Endothelial cell of umbilical vein (primary cell): ENCODE results near the gene SPPL2C. TPM values are rescaled to one million over a fixed set of nuclear protein-coding genes. Genes with fewer than 3 reads are reported as not detected.

ENCODE experiments used
- BruUV-seq: library from RNA; stranded (reverse); fragments of 400-500 nt; replicated peaks from 2 replicates; lab custom pipeline; 2021; lab: Mats Ljungman, UMichigan
- CTCF ChIA-PET: fragments of 300-600, 350-600 bp; sonication (Branson Sonifier 250); formaldehyde crosslinking; loops from one replicate; lab custom pipeline; 2021; ENCODE audit warnings: antibody characterized with exemption, inconsistent platforms; lab: Charles Lee
- POLR2A ChIA-PET: fragments of 300-600, 350-600 bp; sonication (Branson Sonifier 250); formaldehyde crosslinking; loops from one replicate; lab custom pipeline; 2021; ENCODE audit warnings: antibody characterized with exemption, inconsistent platforms; lab: Charles Lee
- DNase-seq: peaks from one replicate; pipeline ENCODE4 v3.0.0-alpha.2; 2011; ENCODE audit warnings: low read depth, low spot score
- FAIRE-seq: peaks from 2 replicates; lab custom pipeline; 2011; peaks lifted over from hg19 to GRCh38; lab: Jason Lieb, UNC
- H2AFZ ChIP-seq: 2 replicates; pipeline ENCODE4 v1.6.0; 2012; ENCODE audit warnings: low read depth, low read length, control low read depth, inconsistent platforms
- H3K27ac ChIP-seq: 2 replicates; pipeline ENCODE4 v1.5.1; 2011; ENCODE audit warnings: low read depth, mild to moderate bottlenecking, control low read depth, low read length, moderate library complexity; ENCODE audit not compliant: insufficient read depth
- H3K27me3 ChIP-seq, 2 experiments: 2 replicates each; pipeline versions ENCODE4 v1.6.0 to v1.6.1; 2011; ENCODE audit warnings: low read length in 2 of 2, mixed read lengths in 1 of 2; ENCODE audit not compliant: control insufficient read depth in 2 of 2, insufficient read depth in 2 of 2
- H3K36me3 ChIP-seq, 2 experiments: 2 replicates in 1 of 2; 3 replicates in 1 of 2; pipeline ENCODE4 v1.5.1; 2011; ENCODE audit warnings: low read length in 2 of 2, mild to moderate bottlenecking in 1 of 2, moderate library complexity in 1 of 2; ENCODE audit not compliant: control insufficient read depth in 2 of 2, insufficient read depth in 2 of 2; ENCODE audit errors: extremely low read depth in 1 of 2
- H3K4me1 ChIP-seq: 3 replicates; pipeline ENCODE4 v1.5.1; 2011; ENCODE audit warnings: mild to moderate bottlenecking, low read length; ENCODE audit not compliant: control insufficient read depth, insufficient read depth; ENCODE audit errors: extremely low read depth
- H3K4me2 ChIP-seq: 2 replicates; pipeline ENCODE4 v1.6.1; 2011; ENCODE audit warnings: low read length, control low read depth, mixed read lengths; ENCODE audit not compliant: insufficient read depth
- H3K4me3 ChIP-seq, 3 experiments: fragments of 200-600 bp in 1 of 3; sonication (generic), shearing (Covaris generic) in 1 of 3; replicated peaks in 1 of 3; 2 replicates each; pipeline ENCODE4 v1.5.1; 2011 to 2016; ENCODE audit warnings: control low read depth in 3 of 3, low read length in 3 of 3, mild to moderate bottlenecking in 2 of 3, inconsistent platforms in 1 of 3, low read depth in 1 of 3, moderate library complexity in 1 of 3; ENCODE audit not compliant: insufficient read depth in 1 of 3
- H3K79me2 ChIP-seq: 2 replicates; pipeline ENCODE4 v1.6.0; 2012; ENCODE audit warnings: low read length, inconsistent platforms; ENCODE audit not compliant: control insufficient read depth, insufficient read depth
- H3K9ac ChIP-seq: replicated peaks from 2 replicates; pipeline ENCODE3; 2011; ENCODE audit warnings: low read length, control low read depth; ENCODE audit not compliant: insufficient read depth; ENCODE audit errors: extremely low read depth
- H3K9me1 ChIP-seq: replicated peaks from 3 replicates; pipeline ENCODE4 v1.6.0; 2011; ENCODE audit warnings: mild to moderate bottlenecking, low read length; ENCODE audit not compliant: control insufficient read depth, insufficient read depth; ENCODE audit errors: extremely low read depth
- H3K9me3 ChIP-seq: replicated peaks from 2 replicates; pipeline ENCODE4 v1.5.1; 2012; ENCODE audit warnings: low read length, inconsistent platforms; ENCODE audit not compliant: control insufficient read depth, insufficient read depth
- H4K20me1 ChIP-seq: replicated peaks from 2 replicates; pipeline ENCODE3; 2011; ENCODE audit warnings: mild to moderate bottlenecking, low read length; ENCODE audit not compliant: control insufficient read depth, insufficient read depth; ENCODE audit errors: extremely low read depth
- CTCF ChIP-seq, 2 donors: IDR thresholded peaks; 1 replicate in 1 of 2; 2 replicates in 1 of 2; pipeline ENCODE4 v1.5.1; 2011; ENCODE audit warnings: low read length in 2 of 2, mild to moderate bottlenecking in 2 of 2, moderate library complexity in 2 of 2, control low read depth in 1 of 2, inconsistent platforms in 1 of 2, low read depth in 1 of 2; ENCODE audit not compliant: insufficient read depth in 1 of 2; ENCODE audit errors: extremely low read depth in 1 of 2
- EZH2 ChIP-seq: IDR thresholded peaks from 2 replicates; pipeline ENCODE4 v1.6.1; 2012; ENCODE audit warnings: borderline replicate concordance, low read depth, mild to moderate bottlenecking, moderate library complexity, low read length, inconsistent platforms; ENCODE audit not compliant: severe bottlenecking
- FOS ChIP-seq: IDR thresholded peaks from 2 replicates; pipeline ENCODE4 v1.6.1; 2011; ENCODE audit warnings: mild to moderate bottlenecking, low read length, moderate library complexity, borderline replicate concordance; ENCODE audit not compliant: insufficient read depth
- GATA2 ChIP-seq: IDR thresholded peaks from 2 replicates; pipeline ENCODE4 v1.7.0; 2011; ENCODE audit warnings: low read depth, mild to moderate bottlenecking, moderate library complexity, mixed read lengths, low read length; ENCODE audit not compliant: insufficient read length, insufficient read depth
- JUN ChIP-seq: IDR thresholded peaks from 2 replicates; pipeline ENCODE4 v1.6.1; 2011; ENCODE audit warnings: borderline replicate concordance, low read depth; ENCODE audit not compliant: insufficient read length, insufficient read depth
- MYC ChIP-seq: IDR thresholded peaks from one replicate; pipeline ENCODE4 v1.6.1; 2011; ENCODE audit warnings: mild to moderate bottlenecking, low read depth, low read length
- POLR2A ChIP-seq: IDR thresholded peaks from 2 replicates; pipeline ENCODE4 v1.6.1; 2012; ENCODE audit warnings: low read depth, mild to moderate bottlenecking, control low read depth, low read length
- POLR2AphosphoS5 ChIP-seq: IDR thresholded peaks from 2 replicates; pipeline ENCODE4 v1.6.1; 2012; ENCODE audit warnings: low read depth, mild to moderate bottlenecking, control low read depth, low read length, moderate library complexity; ENCODE audit not compliant: insufficient read depth
- dilution Hi-C: fragments of 300-500 bp; cut with MboI; formaldehyde crosslinking; loops from one replicate; pipeline ENCODE4 v1.15.0; 2019; ENCODE audit warnings: low sequenced_read_pairs; ENCODE audit not compliant: extremely low pct_ligation_motif_present
- intact Hi-C: fragments of 100-400 bp; cut with micrococcal nuclease; formaldehyde crosslinking; loops from one replicate; pipeline ENCODE4 v1.10.0; 2022
- polyA plus RNA-seq, 4 experiments: library from polyadenylated mRNA; depleted of rRNA in 3 of 4; stranded (reverse) in 3 of 4; unstranded in 1 of 4; fragments of >200 nt; gene quantifications; 2 replicates each; pipeline versions ENCODE4 v1.2.1 to v1.2.3, GENCODE V29; 2011 to 2012; ENCODE audit warnings: missing spikeins in 1 of 4
- total RNA-seq: library from RNA; stranded (reverse); gene quantifications from 2 replicates; pipeline ENCODE4 v1.2.3, GENCODE V29; 2021
- TF ChIP-seq, protein P1 (sequence below): IDR thresholded peaks from 2 replicates; pipeline ENCODE4 v1.6.1; 2011; ENCODE audit not compliant: insufficient read depth, insufficient read length

The SPPL2C gene
- total and polyA plus RNA-seq, 2 donors (not counting 3 experiments of a cell fraction or from before 2014, with no cell fraction given): not detected

- dilution Hi-C loops: no loop called here
- no peak overlapping the region for H3K9ac ChIP-seq
- TF ChIP-seq JUN: no peak
- no peak for TF ChIP-seq EZH2
- TF ChIP-seq GATA2: no peak
- no peak for TF ChIP-seq POLR2AphosphoS5
- no peak for TF ChIP-seq MYC
- no peak for TF ChIP-seq POLR2A
- TF ChIP-seq FOS: no peak
- H3K27me3 ChIP-seq: no peaks in the 10 kb centered on the region
- H4K20me1 ChIP-seq: no peaks in the 10 kb centered on the region
- no peaks in the 10 kb centered on the region for H3K9me3 ChIP-seq
- H3K4me3 ChIP-seq: no peak overlapping the region
- H3K27ac ChIP-seq: no peak overlapping the region
- no peak overlapping the region for H2AFZ ChIP-seq
- H3K36me3 ChIP-seq: no peaks in the 10 kb centered on the region
- ChIA-PET POLR2A (no interaction called here), CTCF (interaction anchor here (0.9 to 1.5 kb wide), 3 partner anchors 7 to 203 kb away, joined by 3 read pairs; no protein-coding TSS in a partner anchor)
- no TSS peak for BruUV-seq
- no peaks in the 10 kb centered on the region for H3K9me1 ChIP-seq
- no peak for FAIRE-seq
- no peaks in the 10 kb centered on the region for H3K79me2 ChIP-seq
- no peak for DNase-seq
- intact Hi-C loops: no loop called here
- no peaks in the 10 kb centered on the region for H3K4me1 ChIP-seq
- no peak overlapping the region for H3K4me2 ChIP-seq
Observed at GRCh38 chr17:45843722-45844121, 959 bp upstream of the SPPL2C start.

GRCh38 chr17:45845376-45846185 lies 900 bp downstream of the SPPL2C start:
- Histone ChIP-seq H3K27me3 (no peaks in the 10 kb centered on the region), H3K4me1 (no peaks in the 10 kb centered on the region), H2AFZ (no peak overlapping the region), H3K36me3 (no peaks in the 10 kb centered on the region), H4K20me1 (no peaks in the 10 kb centered on the region), H3K4me2 (no peak overlapping the region), H3K79me2 (no peaks in the 10 kb centered on the region), H3K9me3 (no peaks in the 10 kb centered on the region), H3K9ac (no peak overlapping the region), H3K27ac (no peak overlapping the region), H3K4me3 (no peak overlapping the region), H3K9me1 (no peaks in the 10 kb centered on the region)
- TF ChIP-seq EZH2: no peak
- no peak for TF ChIP-seq GATA2
- no peak for TF ChIP-seq POLR2A
- TF ChIP-seq FOS: no peak
- no peak for TF ChIP-seq MYC
- no peak for TF ChIP-seq POLR2AphosphoS5
- no peak for TF ChIP-seq JUN
- TF ChIP-seq, protein P1, sequence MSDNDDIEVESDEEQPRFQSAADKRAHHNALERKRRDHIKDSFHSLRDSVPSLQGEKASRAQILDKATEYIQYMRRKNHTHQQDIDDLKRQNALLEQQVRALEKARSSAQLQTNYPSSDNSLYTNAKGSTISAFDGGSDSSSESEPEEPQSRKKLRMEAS: no peak
- TF ChIP-seq CTCF (IDR thresholded peaks at IDR 0.05; ENCODE audit: extremely low read depth in 1 of 2, insufficient read depth in 1 of 2, low read depth in 1 of 2, low read length in 2 of 2): no peak
- FAIRE-seq (no peak), DNase-seq (no peak)
- dilution Hi-C loops (no loop called here), intact Hi-C loops (no loop called here)
- ChIA-PET POLR2A (no interaction called here), CTCF (interaction anchor here (1.5 kb wide), 1 partner anchor 9 kb away, joined by 3 read pairs; no protein-coding TSS in a partner anchor)
- BruUV-seq: no TSS peak
